GM20000 (cell line): ENCODE measurements around the gene HMOX1.
"Not testable (repeated sequence)": the region's sequence is repeated elsewhere in the genome, so short reads cannot be mapped to it uniquely, and the experiment has no call there.

Experiments used
- DNase-seq: peaks from one replicate; pipeline ENCODE4 v3.0.0; 2012; ENCODE audit warnings: low spot score
- TF ChIP-seq, protein P1 (sequence below): IDR thresholded peaks from 2 replicates; pipeline ENCODE4 v1.5.1; 2012; ENCODE audit warnings: mild to moderate bottlenecking, control low read depth; ENCODE audit errors: extremely low read depth, missing control alignments

HMOX1 gene

DNA sequence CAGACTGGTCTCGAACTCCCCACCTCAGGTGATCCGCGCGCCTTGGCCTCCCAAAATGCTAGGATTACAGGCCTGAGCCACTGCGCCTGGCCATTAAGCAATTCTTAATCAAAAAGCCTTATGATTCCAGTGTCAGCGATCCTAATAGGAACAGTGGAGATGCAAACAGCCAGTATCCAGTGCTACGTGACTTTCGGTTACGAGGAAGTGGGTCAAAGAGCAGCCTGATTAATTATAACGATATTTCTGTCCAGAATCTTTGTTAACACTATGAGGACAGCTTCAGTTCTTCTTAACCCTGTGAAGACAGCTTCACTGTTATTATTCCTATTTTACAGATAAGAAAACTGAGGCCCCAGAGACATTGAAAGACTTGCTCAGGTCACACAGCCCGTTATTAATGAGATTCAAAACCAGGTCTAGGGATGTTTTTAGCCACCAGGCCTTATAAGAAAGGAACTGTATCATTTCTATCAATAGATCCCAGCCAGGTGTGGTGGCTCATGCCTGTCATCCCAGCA is 17.3 kb upstream of the HMOX1 start:
- TF ChIP-seq, protein P1, sequence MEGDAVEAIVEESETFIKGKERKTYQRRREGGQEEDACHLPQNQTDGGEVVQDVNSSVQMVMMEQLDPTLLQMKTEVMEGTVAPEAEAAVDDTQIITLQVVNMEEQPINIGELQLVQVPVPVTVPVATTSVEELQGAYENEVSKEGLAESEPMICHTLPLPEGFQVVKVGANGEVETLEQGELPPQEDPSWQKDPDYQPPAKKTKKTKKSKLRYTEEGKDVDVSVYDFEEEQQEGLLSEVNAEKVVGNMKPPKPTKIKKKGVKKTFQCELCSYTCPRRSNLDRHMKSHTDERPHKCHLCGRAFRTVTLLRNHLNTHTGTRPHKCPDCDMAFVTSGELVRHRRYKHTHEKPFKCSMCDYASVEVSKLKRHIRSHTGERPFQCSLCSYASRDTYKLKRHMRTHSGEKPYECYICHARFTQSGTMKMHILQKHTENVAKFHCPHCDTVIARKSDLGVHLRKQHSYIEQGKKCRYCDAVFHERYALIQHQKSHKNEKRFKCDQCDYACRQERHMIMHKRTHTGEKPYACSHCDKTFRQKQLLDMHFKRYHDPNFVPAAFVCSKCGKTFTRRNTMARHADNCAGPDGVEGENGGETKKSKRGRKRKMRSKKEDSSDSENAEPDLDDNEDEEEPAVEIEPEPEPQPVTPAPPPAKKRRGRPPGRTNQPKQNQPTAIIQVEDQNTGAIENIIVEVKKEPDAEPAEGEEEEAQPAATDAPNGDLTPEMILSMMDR = no peak
- no peak for DNase-seq

DNA sequence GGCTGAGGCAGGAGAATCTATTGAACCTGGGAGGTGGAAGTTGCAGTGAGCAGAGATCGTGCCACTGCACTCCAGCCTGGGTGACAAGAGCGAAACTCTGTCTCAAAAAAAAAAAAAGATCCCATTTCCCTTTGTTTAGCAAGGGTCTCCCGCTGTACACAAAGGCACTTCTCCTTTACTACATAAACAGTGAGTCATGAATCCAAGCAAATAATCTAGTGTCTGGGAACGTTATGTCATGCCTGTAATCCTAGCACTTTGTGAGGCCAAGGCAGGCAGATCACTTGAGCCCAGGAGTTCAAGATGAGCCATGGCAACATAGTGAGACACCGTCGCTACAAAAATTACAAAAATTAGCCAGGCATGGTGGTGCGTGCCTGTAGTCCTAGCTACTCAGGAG is 16.7 kb upstream of the HMOX1 start:
- not testable (repeated sequence) for DNase-seq

DNA sequence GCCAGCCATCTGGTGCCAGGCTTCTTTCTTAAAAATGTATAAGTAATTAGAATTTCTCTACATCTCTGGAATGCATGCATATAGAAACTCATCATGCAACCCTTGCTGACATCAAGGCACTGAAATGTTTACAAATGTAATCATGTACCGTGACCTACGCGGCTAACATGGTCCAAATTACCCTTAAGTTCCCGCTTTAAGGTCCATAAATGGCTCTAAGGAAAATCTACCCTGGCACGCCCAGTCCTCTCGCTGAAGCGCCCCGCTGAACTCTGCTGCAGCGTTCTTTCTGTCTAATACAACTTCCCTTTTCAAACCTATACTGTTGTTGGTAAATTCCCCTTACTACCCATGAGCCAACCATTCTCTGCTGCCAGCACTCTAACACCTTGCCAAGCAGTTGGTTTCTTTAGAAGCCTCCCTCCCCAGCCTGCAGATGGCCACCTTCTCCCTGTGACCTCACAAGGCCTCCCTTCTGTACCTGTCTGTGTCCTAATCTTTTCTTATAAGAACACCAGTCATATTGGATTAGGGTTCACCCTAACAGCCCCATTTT is 13.5 kb upstream of the HMOX1 start:
- DNase-seq = no peak
- TF ChIP-seq, protein P1 = no peak

DNA sequence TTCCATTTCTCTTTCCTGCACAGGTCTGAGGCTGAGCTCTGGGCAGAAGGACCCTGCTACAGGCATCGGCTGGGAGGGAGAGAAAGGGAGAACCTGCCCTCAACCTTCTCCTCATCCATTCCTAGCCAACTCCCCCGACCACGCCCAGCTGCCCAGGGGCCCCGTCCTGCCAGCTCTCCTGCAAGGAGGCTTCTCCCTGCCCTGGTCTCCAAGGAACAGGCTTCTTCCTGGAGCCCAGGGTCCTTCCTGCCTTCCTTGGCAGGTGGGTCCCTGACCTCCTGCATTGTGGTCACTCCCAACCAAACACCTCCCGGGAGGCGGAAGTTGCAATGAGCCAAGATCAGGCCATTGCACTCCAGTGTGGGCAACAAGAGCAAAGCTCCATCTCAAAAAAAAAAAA is 12.5 kb upstream of the HMOX1 start:
- TF ChIP-seq, protein P1 = no peak
- DNase-seq = no peak

GRCh38 chr22:35369996-35370395 is 10.9 kb upstream of the HMOX1 start:
- TF ChIP-seq, protein P1 = no peak
- no peak for DNase-seq

DNA sequence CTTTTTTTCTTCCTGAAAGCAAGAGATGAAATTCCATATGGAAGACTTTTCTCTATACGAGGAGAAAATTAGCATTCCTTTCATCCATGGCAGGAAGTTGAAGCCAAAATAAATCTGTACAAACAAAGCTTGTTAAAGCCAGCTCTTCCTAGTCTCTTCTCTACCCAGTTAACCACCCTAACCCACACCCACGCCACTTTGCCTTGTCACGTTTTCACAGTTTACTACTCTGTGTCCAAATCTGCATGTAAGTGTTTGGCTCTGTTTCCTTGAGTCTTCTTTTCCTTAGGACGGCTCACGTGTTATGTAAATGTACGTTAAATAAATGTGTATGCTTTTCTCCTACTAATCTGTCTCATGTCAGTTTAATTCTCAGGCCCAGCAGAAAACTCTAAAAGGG is 7.1 kb upstream of the HMOX1 start:
- TF ChIP-seq, protein P1 = no peak

GRCh38 chr22:35375031-35375430 is 5.9 kb upstream of the HMOX1 start:
- DNase-seq = no peak
- TF ChIP-seq, protein P1 = no peak

More for the DNA sequence above, 7.1 kb upstream of the HMOX1 start:
- no peak for DNase-seq

DNA sequence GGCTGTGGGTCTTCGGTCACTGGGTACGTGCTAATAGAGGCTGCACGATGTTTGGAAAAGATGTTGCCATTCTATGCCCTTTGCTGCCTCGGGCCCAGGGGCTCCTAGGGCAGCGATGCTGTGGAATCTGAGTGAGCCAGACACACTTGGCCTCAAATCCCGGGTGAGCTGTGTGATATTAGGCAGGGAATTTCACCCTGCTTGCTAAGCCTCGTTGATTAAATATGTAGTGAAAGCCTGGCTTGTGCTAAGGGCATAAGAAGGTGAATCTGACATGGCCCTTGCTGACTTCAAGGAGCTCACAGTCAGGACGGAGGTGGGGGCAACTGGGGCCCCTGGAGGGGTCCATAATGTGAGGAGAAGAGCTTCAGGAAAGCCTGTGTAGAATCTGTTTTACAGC is 5.4 kb upstream of the HMOX1 start:
- TF ChIP-seq, protein P1 = no peak
- DNase-seq = no peak
